ENCODE data around the gene MAPKAPK2. TPM values are rescaled to one million over a fixed set of nuclear protein-coding genes. Genes with fewer than 3 reads are reported as not detected.
A peak's percentile ranks its signal among the peaks of the same experiment; 100 is the strongest.

The MAPKAPK2 gene
- total and polyA plus RNA-seq, 2 experiments from 2014 or later, result 7.5 to 63.3 TPM

DNA sequence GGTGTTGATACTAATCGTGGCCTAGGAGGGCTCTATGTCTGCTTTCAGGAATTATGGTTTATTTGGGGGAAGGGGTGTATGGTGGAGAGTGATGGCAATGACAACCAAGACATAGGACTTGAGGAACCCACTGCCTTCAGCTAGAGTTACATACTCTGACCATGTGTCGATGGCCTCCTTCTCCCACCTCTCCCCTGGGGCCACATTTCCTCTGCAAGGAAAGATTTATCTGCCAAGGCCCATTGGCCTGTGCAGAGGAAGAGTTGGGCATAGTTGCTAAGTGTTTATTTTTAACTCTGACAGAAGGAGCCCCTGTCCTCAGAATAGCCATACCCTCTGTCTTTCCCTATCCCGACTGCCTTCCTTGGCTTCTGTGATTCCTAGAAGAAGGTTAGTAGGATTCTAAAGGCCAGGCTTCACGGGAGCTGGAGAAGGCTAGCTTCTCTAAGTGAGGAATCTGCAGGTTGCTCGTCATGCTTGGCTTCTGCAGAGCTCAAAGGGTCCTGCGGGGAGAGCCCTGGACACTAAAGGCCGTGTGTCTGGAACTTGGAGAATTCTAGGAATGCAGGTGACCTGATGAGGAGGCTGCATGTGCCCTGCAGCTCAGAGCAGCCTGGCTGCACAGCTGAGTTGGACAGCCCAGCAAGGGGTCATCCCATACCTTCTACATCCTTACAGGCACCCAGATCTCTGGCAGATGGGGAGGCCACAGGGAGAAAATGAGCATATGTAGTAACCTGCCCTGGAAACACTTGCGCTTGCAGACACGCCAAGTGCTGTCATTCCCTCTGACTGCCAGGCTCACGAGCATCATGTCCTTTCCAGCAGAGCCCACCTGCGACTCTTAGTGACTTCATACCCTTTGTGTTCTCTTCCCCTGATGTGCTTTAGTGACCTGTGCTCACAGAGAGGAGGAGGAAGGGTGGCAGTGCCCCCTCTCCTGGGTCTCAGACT is 9.7 kb downstream of the MAPKAPK2 start:
- Histone ChIP-seq H3K9ac (peak overlapping the region; percentile 82), H3K27ac (peak overlapping the region; percentile 95), H3K79me2 (ENCODE audit: insufficient read depth) (peaks cover 100% of the 10 kb centered on the region), H3K4me1 (ENCODE audit: insufficient read depth) (peaks cover 47% of the 10 kb centered on the region), H3F3A (ENCODE audit: insufficient read depth) (peaks cover 21% of the 10 kb centered on the region), H3K4me3 (no peak overlapping the region), H3K27me3 (replicated peaks; ENCODE audit: insufficient read depth) (no peaks in the 10 kb centered on the region), H3K4me2 (ENCODE audit: unreplicated experiment) (peak overlapping the region; percentile 72), H4K20me1 (ENCODE audit: insufficient read depth) (peaks cover 11% of the 10 kb centered on the region), H2AFZ (no peak overlapping the region), H3K36me3 (ENCODE audit: low read depth) (no peaks in the 10 kb centered on the region), H3K9me2 (ENCODE audit: insufficient read depth) (no peaks in the 10 kb centered on the region), H3K9me3 (ENCODE audit: low read depth) (no peaks in the 10 kb centered on the region)
- WGBS, 2 experiments (ENCODE audit: low coverage in 1 of 2, low lambda C conversion rate in 2 of 2, missing lambda C conversion rate in 2 of 2), result 77 to 84% methylated on average over 10 to 11 of the region's 11 CpGs
- TF ChIP-seq EZH2phosphoT487 (IDR thresholded peaks at IDR 0.05; ENCODE audit: insufficient read depth, low read depth) (no peak), EZH2 (IDR thresholded peaks at IDR 0.05; ENCODE audit: insufficient read depth, poor library complexity, severe bottlenecking) (no peak)
- in situ Hi-C loops (cut with MboI), result no loop called here
- DNase-seq, result no peak

DNA sequence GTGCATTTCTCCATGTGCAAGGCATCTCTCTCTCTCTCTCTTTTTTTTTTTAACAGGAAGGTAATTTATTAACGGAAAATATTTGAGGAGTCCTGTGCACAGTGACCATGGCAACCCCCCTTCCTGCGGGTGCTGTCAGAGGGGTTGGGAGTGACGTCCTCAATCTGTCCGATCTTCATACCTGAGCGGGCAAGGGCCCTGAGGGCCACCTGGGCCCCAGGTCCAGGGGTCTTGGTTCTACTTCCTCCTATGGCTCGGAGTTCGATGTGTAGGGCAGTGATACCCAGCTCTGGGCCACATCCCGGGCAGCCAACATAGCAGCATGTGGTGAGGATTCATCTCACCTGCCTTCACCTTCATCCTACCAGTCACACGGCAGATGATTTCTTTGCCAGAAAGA is 11.0 kb downstream of the MAPKAPK2 start:
- DNase-seq, result no peak
- TF ChIP-seq EZH2phosphoT487 (IDR thresholded peaks at IDR 0.05; ENCODE audit: insufficient read depth, low read depth) (no peak), EZH2 (IDR thresholded peaks at IDR 0.05; ENCODE audit: insufficient read depth, poor library complexity, severe bottlenecking) (no peak)
- Histone ChIP-seq H3K9me2 (ENCODE audit: insufficient read depth) (no peaks in the 10 kb centered on the region), H3K4me2 (ENCODE audit: unreplicated experiment) (no peak overlapping the region), H4K20me1 (ENCODE audit: insufficient read depth) (peaks cover 7% of the 10 kb centered on the region; the same call in 1 of the 2 replicates), H2AFZ (no peak overlapping the region), H3F3A (ENCODE audit: insufficient read depth) (peaks cover 21% of the 10 kb centered on the region), H3K4me3 (no peak overlapping the region), H3K36me3 (ENCODE audit: low read depth) (no peaks in the 10 kb centered on the region), H3K4me1 (ENCODE audit: insufficient read depth) (peaks cover 46% of the 10 kb centered on the region), H3K79me2 (ENCODE audit: insufficient read depth) (peaks cover 100% of the 10 kb centered on the region), H3K27me3 (replicated peaks; ENCODE audit: insufficient read depth) (no peaks in the 10 kb centered on the region), H3K27ac (no peak overlapping the region), H3K9ac (no peak overlapping the region), H3K9me3 (ENCODE audit: low read depth) (no peaks in the 10 kb centered on the region)
- in situ Hi-C loops (cut with MboI), result no loop called here
- WGBS, 2 experiments (ENCODE audit: low coverage in 1 of 2, low lambda C conversion rate in 2 of 2, missing lambda C conversion rate in 2 of 2), result 89% methylated on average over 9 of the region's 9 CpGs

DNA sequence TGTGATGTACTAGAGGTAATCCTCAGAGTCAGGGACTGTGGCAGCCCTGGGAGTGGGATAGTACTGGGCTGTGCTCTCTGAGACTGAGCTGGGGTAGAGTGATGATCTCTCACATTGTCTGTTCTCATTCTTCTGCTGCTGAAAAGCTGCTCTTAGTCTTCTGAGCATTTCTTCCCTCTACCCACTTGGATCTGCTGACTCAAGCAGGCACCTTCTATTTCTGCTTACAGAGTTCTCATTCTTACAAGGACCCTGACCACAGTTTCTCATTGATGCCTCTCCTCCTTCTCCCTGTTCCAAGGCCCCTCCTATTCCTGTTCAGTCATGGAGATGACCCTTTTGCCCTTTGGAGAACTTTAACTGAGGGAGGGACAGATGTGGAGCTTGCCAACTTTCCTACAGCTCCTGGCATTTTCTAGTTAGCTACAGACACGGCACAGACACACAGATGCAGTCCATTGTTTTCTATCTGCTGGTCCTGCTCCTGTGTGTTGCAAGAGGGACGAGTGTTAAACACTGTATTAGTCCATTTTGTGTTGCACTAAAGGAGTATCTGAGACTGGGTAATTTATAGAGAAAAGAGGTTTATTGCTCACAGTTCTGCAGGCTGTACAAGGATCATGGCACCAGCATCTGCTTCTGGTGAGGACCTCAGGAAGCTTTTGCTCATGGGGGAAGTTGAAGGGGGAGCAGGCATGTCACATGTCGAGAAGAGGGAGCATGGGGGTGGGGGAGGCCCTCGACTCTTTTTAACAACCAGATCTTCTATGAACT is 12.3 kb downstream of the MAPKAPK2 start:
- DNase-seq, result no peak
- no peak overlapping the region for H3K4me2 ChIP-seq (ENCODE audit: unreplicated experiment)
- in situ Hi-C loops (cut with MboI), result no loop called here
- H3K79me2 ChIP-seq (ENCODE audit: insufficient read depth), result peaks cover 100% of the 10 kb centered on the region
- no peaks in the 10 kb centered on the region for H3K36me3 ChIP-seq (ENCODE audit: low read depth)
- 51 to 61% methylated on average over 3 to 4 of the region's 4 CpGs for WGBS, 2 experiments (ENCODE audit: low coverage in 1 of 2, low lambda C conversion rate in 2 of 2, missing lambda C conversion rate in 2 of 2)
- TF ChIP-seq EZH2 (IDR thresholded peaks at IDR 0.05; ENCODE audit: insufficient read depth, poor library complexity, severe bottlenecking) (no peak), EZH2phosphoT487 (IDR thresholded peaks at IDR 0.05; ENCODE audit: insufficient read depth, low read depth) (no peak)
- H3K27me3 ChIP-seq (replicated peaks; ENCODE audit: insufficient read depth), result no peaks in the 10 kb centered on the region
- peaks cover 45% of the 10 kb centered on the region for H3K4me1 ChIP-seq (ENCODE audit: insufficient read depth)
- no peak overlapping the region for H3K4me3 ChIP-seq
- H2AFZ ChIP-seq, result no peak overlapping the region
- no peaks in the 10 kb centered on the region for H3K9me2 ChIP-seq (ENCODE audit: insufficient read depth)
- H3K27ac ChIP-seq, result no peak overlapping the region
- H3K9ac ChIP-seq, result no peak overlapping the region
- H3K9me3 ChIP-seq (ENCODE audit: low read depth), result no peaks in the 10 kb centered on the region
- H3F3A ChIP-seq (ENCODE audit: insufficient read depth), result peaks cover 17% of the 10 kb centered on the region
- H4K20me1 ChIP-seq (ENCODE audit: insufficient read depth), result peaks cover 7% of the 10 kb centered on the region; the same call in 1 of the 2 replicates

DNA sequence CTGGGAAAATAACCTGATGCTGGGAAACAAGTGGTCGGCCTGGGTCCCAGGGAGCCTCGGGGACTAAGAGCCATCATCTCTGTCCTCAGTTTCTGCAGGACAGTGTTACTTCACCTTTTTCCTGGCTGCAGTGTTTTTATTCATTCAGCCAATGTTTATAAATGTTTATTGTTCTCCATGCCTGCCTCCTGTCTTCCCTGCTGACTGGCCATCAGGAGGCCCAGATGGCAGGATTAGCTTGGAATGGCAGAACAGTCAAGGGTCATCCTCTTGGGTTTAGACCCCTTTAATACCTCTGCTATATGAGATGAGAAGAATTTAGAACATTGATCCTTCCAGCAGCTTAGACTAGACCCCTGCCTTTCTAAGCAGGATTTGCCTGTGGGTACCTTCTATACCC is 13.3 kb downstream of the MAPKAPK2 start:
- Histone ChIP-seq H4K20me1 (ENCODE audit: insufficient read depth) (peaks cover 7% of the 10 kb centered on the region; the same call in 1 of the 2 replicates), H3K9me3 (ENCODE audit: low read depth) (no peaks in the 10 kb centered on the region), H3K4me2 (ENCODE audit: unreplicated experiment) (no peak overlapping the region), H3K9me2 (ENCODE audit: insufficient read depth) (no peaks in the 10 kb centered on the region), H3K79me2 (ENCODE audit: insufficient read depth) (peaks cover 100% of the 10 kb centered on the region), H3K27ac (no peak overlapping the region), H3K4me1 (ENCODE audit: insufficient read depth) (peaks cover 35% of the 10 kb centered on the region), H3K36me3 (ENCODE audit: low read depth) (no peaks in the 10 kb centered on the region), H3K27me3 (replicated peaks; ENCODE audit: insufficient read depth) (no peaks in the 10 kb centered on the region), H3F3A (ENCODE audit: insufficient read depth) (peaks cover 16% of the 10 kb centered on the region), H3K4me3 (no peak overlapping the region), H2AFZ (no peak overlapping the region), H3K9ac (no peak overlapping the region)
- in situ Hi-C loops (cut with MboI), result no loop called here
- DNase-seq, result no peak
- WGBS, 2 experiments (ENCODE audit: low coverage in 1 of 2, low lambda C conversion rate in 2 of 2, missing lambda C conversion rate in 2 of 2), result 94 to 96% methylated on average over 2 of the region's 2 CpGs
- TF ChIP-seq EZH2 (IDR thresholded peaks at IDR 0.05; ENCODE audit: insufficient read depth, poor library complexity, severe bottlenecking) (no peak), EZH2phosphoT487 (IDR thresholded peaks at IDR 0.05; ENCODE audit: insufficient read depth, low read depth) (no peak)

Measured in GM23248 (cell line).